Keratinocyte (primary cell): ENCODE results near the gene KRTAP3-2.

ENCODE experiments used
- EZH2 ChIP-seq: IDR thresholded peaks from one replicate; pipeline ENCODE4 v1.6.1; 2012; ENCODE audit warnings: inconsistent platforms, mild to moderate bottlenecking, low read length, moderate library complexity
- TF ChIP-seq, protein P1 (sequence below), 3 experiments: IDR thresholded peaks in 1 of 3; conservative IDR thresholded peaks in 1 of 3; optimal IDR thresholded peaks in 1 of 3; 2 replicates in 2 of 3; 3 replicates in 1 of 3; pipeline versions ENCODE3 to v1.5.1; 2011; ENCODE audit warnings: low read length in 3 of 3, mild to moderate bottlenecking in 3 of 3, moderate library complexity in 2 of 3, control low read depth in 1 of 3, inconsistent platforms in 1 of 3; ENCODE audit not compliant: insufficient read depth in 2 of 3; ENCODE audit errors: extremely low read depth in 1 of 3

DNA sequence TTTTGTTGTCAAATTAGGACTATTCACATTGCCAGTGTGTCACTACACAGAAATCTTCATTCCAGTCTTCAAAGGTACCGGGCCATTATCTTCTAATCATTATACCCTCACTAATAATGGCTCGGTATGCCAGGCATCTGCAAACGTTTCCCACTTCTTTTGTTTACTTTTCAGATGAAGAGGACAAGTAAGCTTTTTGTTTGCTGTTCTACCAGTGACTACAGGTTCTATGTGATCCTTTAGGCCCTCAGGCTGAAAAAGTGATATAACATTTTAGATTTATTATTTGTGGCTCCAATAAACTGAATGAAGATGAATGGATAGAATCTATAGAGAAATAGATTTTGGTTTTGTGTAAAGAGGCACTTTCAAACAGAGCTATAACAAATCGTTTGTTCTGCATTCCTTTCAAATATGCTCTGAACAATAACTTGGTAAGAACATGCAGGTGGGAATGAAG is 9.6 kb upstream of the KRTAP3-2 start:
- TF ChIP-seq, protein P1, sequence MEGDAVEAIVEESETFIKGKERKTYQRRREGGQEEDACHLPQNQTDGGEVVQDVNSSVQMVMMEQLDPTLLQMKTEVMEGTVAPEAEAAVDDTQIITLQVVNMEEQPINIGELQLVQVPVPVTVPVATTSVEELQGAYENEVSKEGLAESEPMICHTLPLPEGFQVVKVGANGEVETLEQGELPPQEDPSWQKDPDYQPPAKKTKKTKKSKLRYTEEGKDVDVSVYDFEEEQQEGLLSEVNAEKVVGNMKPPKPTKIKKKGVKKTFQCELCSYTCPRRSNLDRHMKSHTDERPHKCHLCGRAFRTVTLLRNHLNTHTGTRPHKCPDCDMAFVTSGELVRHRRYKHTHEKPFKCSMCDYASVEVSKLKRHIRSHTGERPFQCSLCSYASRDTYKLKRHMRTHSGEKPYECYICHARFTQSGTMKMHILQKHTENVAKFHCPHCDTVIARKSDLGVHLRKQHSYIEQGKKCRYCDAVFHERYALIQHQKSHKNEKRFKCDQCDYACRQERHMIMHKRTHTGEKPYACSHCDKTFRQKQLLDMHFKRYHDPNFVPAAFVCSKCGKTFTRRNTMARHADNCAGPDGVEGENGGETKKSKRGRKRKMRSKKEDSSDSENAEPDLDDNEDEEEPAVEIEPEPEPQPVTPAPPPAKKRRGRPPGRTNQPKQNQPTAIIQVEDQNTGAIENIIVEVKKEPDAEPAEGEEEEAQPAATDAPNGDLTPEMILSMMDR (optimal IDR thresholded peaks at IDR 0.05 in 1 of 3, IDR thresholded peaks at IDR 0.05 in 1 of 3, conservative IDR thresholded peaks at IDR 0.05 in 1 of 3; ENCODE audit: extremely low read depth in 1 of 3, insufficient read depth in 2 of 3, low read length in 3 of 3), result no peak
- TF ChIP-seq EZH2, result no peak
